NCI-H2227 treated with DMSO at 0.1 percent for 48 hours (cell line): ENCODE measurements around the gene NCK2.
"Not testable (repeated sequence)": the region's sequence is repeated elsewhere in the genome, so short reads cannot be mapped to it uniquely, and the experiment has no call there.

Experiments used
- DNase-seq: peaks from one replicate; lab custom pipeline; 2025; lab: John Stamatoyannopoulos, UW

Gene NCK2

DNA sequence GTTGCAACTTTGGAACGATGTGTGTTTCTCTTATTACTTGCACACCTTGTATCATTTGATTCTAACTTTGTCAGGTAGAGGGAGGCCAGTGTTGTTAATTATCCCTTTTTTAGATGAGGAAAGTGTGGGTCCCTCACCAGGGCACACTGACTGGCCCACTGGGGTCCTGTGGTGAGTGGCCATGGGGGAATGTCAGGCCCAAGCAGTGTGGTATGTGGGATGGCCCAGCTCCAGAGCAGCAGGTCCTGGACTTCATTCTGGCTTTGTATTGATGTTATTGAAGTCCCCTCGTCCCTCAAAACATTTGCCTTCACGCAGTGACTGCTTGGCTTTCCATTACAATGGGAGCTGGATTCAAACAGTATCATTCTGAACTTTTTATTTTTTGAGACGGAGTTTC, 11.7 kb downstream of the NCK2 start:
- no peak for DNase-seq

GRCh38 chr2:105756865-105757264, 12.2 kb downstream of the NCK2 start:
- not testable (repeated sequence) for DNase-seq

GRCh38 chr2:105757433-105757832, 12.7 kb downstream of the NCK2 start:
- no peak for DNase-seq

DNA sequence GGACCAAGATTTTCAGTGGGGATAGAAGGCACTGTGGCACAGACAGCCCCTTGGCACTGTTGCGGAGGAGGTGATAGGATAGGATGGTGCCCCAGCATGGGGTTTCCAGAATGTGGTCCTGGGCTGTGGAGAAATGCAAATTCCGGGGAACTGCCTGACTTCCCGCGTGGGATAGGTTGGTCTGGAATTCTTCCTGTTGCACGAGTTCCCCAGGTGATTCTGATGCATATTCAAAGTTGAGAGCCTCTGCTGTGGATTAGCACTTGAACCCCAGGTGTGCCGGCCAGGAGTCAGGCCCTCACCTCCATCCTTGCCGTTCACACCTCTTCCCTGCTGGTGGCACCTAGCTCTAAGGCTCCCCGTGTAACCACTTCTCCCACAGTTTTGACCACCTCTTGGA, 15.5 kb downstream of the NCK2 start:
- DNase-seq: no peak

- DNase-seq: no peak
These were observed 16.1 kb downstream of the NCK2 start for GRCh38 chr2:105760639-105761337.

GRCh38 chr2:105761931-105762515, 17.3 kb downstream of the NCK2 start:
- no peak for DNase-seq

GRCh38 chr2:105763076-105763475, 18.4 kb downstream of the NCK2 start:
- no peak for DNase-seq

- DNase-seq: no peak
These were observed 19.3 kb downstream of the NCK2 start for GRCh38 chr2:105764059-105764458.

DNA sequence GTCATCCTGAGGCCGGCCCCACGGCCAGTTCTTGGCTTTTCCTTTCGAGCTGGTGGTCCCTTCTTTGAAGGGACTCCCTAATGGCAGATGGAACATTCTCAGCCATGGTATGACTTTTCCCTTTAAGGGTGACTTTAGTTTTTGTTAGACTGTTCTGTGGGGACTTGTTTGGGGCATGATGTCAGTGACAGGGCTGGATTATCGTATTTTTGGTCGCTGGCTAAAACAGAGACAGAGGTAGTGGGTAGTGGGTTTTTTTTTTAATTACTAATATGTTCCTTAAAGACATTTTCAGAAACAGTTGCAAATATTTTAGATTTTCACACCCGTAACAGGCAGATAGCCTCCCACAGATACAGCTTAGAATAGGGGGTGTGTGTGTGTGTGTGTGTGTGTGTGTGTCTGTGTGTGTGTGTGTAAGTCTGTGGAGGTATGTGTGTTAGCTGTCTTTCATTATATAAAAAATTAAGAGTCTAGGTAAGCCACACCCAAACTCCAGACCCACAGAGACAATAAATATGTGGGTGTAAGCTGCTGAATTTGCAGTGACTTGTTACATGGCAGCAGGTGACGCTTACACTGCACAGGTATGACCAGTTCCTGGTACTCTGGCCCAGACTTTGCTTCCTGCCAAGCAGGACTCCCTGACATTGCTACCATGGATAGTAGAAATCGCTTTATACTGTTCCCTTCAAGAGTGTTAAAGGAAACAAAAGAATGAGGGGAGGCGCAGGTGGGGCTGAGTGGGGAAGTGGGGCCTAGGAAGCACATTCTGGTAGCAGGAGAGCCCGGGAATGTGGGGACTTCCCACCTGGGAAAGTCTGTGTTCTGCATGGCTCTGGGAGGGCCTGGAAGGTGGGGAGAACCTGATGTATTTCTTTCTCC, 20.9 kb downstream of the NCK2 start:
- no peak for DNase-seq

DNA sequence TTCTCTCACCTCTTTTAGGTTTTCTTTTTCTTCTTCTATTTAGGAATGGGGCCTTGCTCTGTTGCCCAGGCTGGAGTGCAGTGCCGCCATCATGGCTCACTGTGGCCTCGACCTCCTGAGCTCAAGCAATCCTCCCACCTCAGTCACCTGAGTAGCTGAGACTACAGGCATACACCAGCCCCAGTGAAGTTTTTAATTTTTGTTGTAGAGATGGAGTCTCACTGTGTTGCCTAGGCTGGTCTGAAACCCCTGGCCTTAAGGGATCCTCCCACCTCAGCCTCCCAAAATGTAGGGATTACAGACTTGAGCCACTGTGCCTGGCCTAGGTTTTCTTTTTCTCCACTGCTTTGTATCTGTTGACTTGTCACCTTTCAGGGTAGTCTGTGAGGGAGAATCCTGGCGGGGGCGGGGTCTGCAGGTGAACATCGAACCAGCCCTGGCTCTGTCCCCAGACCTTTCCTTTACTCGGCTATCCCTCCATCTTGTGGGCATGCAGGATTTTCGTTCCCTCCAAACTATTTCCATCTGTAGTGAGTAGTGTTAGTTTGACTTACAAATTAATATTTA, 21.7 kb downstream of the NCK2 start:
- DNase-seq: no peak

GRCh38 chr2:105768176-105768575, 23.5 kb downstream of the NCK2 start:
- DNase-seq: no peak

- no peak for DNase-seq
These were observed 24.3 kb downstream of the NCK2 start for GRCh38 chr2:105768961-105769452.

GRCh38 chr2:105769504-105769903, 24.8 kb downstream of the NCK2 start:
- DNase-seq: no peak

GRCh38 chr2:105770149-105770548, 25.4 kb downstream of the NCK2 start:
- no peak for DNase-seq

- DNase-seq: not testable (repeated sequence)
These were observed 26.6 kb downstream of the NCK2 start for GRCh38 chr2:105771291-105771690.

DNA sequence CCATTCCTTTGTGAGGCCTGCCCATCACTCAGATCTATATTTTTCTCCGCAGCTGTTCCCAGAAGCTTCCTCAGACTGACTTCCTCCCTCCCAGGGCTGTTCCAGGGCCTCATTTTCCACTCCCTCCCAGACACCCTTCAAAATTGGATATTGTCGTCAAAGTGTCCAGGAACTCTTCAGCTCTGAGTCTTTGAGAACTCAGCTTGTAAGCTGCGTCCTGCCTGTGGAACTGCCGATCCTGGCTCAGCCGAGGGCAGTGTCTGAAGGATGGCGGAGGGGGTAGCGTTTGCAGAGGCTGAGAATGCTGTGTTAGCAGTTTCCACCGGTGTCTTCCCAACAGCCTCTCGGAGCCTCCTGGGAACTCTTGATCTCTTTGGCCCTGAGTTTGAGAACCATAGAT, 27.1 kb downstream of the NCK2 start:
- DNase-seq: no peak

- no peak for DNase-seq
These were observed 27.6 kb downstream of the NCK2 start for GRCh38 chr2:105772362-105772761.

DNA sequence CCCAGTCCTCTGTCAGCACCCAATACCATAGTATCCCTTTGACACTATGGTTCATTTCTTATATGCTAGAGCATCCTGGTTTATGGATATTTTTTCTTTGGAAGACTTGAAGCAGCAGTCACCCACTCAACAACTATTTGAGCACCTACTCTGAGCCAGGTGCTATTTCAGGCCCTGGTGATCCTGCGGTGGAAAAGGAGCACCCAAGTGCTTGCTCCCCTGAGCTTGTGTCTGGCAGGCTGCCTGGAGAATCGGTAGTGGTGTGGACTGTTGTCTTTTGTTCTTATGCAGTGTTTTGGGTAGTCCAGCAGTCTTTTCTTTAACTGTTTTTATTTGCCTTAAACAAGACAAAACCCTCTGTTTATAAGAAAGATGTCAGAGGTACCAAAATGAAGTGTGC, 28.9 kb downstream of the NCK2 start:
- no peak for DNase-seq

- DNase-seq: no peak
These were observed 30.1 kb downstream of the NCK2 start for GRCh38 chr2:105774781-105775337.

- DNase-seq: no peak
These were observed 31.3 kb downstream of the NCK2 start for GRCh38 chr2:105775809-105776559.

GRCh38 chr2:105776560-105776928, 31.8 kb downstream of the NCK2 start:
- no peak for DNase-seq
